NK-92 treated with Interleukin-12 subunit alpha and Interleukin-12 subunit beta, amount 100 ng/mL, for 24 hours (cell line): ENCODE data around the gene C2CD2L.
A peak's percentile ranks its signal among the peaks of the same experiment; 100 is the strongest.
"Not testable (repeated sequence)": the region's sequence is repeated elsewhere in the genome, so short reads cannot be mapped to it uniquely, and the experiment has no call there.

Source experiments
- DNase-seq: peaks from one replicate; lab custom pipeline; 2025; lab: John Stamatoyannopoulos, UW

The C2CD2L gene

DNA sequence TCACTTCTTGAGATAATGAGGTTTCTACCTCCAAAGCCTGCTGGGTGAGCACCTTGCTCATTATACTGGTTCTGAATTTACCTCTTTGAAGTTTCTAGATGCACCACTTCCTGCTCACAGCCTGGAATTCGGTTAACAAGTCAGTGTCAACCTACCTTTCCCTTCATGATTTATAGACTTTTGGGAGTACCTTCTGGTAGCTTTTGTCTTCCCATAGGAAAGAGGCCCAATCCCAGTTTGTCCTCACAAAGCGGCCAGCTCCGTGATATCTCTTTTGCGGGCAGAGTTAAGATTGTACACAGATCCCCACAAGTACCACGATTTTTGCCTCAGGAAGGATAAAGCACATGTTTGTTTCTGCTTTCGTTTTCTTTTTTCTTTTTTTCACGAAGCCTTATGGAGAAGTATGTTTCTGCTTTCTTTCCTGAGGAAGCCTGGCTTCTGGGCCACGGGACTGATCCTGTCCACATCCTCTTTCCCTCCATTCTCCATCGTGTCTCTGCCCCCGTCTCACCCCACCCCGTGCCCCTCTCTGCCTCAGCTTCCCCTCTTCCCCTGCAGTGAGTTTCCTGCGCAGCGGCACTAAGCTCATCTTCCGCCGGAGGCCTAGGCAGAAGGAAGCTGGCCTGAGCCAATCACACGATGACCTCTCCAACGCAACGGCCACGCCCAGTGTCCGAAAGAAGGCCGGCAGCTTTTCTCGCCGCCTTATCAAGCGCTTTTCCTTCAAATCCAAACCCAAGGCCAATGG is 8.5 kb downstream of the C2CD2L start:
- DNase-seq, result no peak

- no peak for DNase-seq
Measured at GRCh38 chr11:119116235-119116594, 9.1 kb downstream of the C2CD2L start.

DNA sequence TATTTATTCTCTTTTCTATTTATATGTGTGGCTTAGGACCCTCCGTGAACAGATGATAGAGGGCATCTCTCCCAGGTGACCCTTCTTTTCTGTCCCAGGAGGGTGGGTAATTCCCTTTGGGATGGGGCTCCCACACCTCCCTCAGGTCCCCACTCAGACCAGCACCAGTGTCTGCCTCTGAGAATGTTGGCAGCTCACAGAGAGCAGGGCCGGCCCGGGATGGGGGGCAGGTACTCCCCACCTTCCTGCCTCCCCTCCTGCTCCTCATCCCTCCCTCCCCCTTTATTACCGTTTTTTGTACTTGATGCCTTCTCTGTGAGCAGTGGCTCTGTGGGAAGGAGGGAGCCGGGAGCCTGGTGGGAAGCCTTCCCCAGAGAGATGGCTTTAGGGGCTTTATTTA is 9.5 kb downstream of the C2CD2L start:
- no peak for DNase-seq

DNA sequence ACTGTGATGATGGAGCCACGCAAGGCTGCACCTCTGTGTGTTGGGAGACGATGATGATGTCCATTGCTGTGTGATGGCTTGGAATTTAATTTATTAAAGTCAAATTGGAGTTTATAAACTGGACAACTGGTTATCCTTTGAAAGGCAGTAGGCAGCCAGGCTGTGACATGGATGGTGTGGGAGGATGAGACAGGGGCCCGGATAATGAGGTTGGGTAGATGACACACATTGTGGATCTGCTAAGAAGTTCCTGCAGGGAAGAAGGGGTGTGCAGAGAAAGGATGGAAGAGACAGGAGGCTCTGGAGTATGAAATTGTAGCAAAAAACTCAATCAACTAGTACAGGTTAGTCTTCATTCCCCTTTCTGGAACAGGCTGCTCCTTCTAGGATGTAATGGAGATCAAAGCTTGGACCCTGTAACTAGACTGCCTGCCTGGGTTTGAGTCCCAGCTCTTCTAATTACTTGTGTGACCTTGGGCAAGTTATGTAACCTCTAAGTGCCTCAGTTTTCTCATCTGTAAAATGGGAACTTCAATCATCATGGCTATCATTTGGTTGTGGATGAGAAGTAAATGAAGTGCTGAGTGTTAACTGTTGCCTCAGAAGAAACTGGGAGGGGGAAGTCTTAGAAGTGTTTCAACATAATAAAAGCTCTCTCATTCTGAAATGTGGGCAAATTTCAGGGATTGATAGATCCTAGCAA is 10.0 kb downstream of the C2CD2L start:
- no peak for DNase-seq

- DNase-seq, result no peak
Measured at GRCh38 chr11:119118227-119118626, 11.1 kb downstream of the C2CD2L start.

DNA sequence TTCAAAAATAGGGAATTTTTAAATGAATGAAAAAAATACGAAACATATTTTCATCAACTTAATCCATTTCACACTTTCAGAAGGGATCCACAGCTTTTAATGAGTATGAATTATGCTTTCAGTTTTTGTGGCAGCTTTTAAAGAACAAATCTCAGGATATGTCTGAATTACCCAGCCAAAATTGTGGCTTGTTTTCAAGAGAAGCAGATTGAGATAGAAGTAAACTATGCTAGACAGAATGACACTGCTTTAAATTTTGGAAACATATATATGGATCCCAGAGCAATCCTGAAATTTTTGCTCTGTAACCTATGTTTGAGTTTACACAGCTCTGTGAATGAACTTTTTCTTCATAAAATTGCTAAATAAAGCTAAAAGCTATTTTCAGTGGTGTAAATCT is 11.8 kb downstream of the C2CD2L start:
- DNase-seq, result no peak

GRCh38 chr11:119120639-119121007 is 13.5 kb downstream of the C2CD2L start:
- no peak for DNase-seq

- DNase-seq, result peak; percentile 100
Measured at GRCh38 chr11:119121008-119121810, 14.1 kb downstream of the C2CD2L start, which contains the start of gene HINFP. TSS of gene HINFP (plus strand) at chr11:119121580. CDS start at chr11:119126945, 5,365 bp downstream.

DNA sequence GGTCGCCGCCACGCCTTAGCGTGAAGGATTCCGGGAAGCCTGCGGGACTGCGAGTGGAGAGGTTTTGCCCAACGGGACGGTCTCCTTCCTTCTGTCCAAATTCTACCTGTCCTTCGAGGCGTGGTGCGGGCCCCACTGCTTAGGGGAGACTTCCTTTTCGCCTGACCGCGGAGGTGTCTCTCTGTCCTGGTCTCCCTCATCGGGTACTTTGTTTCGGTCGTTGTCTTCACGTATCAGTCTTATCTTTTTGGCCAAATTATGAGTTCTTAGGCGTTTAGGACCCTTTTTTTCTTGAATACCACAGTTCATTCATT is 14.6 kb downstream of the C2CD2L start:
- no peak for DNase-seq

GRCh38 chr11:119125821-119126220 is 18.7 kb downstream of the C2CD2L start:
- DNase-seq, result no peak

- DNase-seq, result no peak
Measured at GRCh38 chr11:119126675-119127268, 19.6 kb downstream of the C2CD2L start.

- DNase-seq, result no peak
Measured at GRCh38 chr11:119130662-119131061, 23.5 kb downstream of the C2CD2L start.

DNA sequence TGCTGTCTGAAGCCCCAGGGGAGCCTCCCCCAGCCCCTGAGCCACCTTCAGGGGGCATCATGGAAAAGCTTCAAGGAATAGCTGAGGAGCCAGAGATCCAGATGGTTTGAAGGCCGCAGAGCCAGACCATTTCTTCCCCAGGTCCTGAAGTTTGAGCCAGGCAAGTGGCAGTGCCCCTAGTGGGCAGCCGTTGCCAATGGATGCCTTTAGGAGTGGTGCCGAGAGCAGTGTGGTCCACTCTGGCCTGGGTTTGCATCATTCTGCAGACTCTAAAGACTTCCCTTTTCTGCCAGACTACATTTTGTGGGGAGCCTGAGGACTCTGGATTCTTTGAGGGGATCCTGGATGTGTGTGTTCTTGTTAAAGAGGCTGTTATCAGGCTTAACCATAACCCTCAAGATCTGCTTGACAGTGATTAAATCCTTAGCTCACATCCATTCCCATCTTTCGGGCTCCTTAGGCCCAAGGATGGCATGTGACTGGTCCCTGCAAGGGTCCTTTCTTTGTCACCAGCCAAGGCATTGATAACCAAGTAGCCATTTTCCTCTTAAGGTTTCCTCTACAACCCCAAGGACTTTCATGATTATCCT is 27.3 kb downstream of the C2CD2L start:
- no peak for DNase-seq

DNA sequence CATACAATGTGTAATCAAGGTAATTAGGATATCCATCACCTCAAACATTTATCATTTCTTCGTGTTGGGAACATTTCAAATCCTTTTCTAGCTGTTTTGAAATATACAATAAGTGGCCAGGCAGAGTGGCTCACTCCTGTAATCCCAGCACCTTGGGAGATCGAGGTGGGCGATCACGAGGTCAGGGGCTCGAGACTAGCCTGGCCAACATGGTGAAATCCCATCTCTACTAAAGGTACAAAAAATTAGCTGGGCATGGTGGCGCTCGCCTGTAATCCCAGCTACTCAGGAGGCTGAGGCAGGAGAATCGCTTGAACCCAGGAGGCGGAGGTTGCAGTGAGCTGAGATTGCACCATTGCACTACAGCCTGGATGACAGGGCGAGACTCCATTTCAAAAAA is 32.1 kb downstream of the C2CD2L start:
- not testable (repeated sequence) for DNase-seq

DNA sequence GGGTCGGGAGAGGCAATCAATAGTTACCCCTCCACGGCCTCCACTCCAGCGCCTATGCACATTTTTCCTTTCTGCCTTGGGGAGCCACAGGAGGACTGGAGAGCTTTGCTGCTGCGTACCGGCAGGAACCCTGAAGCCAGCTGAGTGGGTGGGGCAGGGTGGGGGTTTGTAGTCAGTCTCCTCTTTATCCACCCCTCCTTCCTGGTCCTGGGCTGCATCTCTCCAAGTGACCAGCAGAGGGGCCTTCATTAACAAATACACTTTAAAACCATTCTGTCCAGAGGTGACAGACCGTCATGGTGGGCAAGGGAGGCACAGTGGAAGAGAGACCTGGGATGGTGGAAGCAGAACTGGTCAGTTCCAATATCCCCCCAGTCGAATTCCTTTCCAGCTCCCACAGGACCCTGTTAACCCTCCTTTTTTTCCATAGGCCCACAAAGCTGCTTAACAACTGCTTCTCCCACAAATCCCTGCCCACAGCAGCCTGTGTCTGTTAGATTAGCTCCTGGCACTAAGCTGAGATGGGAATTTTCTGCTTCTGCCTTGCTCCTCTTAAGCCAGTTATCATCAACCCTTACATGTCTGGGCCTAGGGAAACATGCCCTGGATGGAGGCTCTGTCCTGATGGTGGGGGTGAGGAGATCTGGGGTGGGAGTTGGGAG is 37.8 kb downstream of the C2CD2L start:
- DNase-seq, result peak; percentile 20

GRCh38 chr11:119145551-119145950 is 38.4 kb downstream of the C2CD2L start:
- DNase-seq, result no peak

DNA sequence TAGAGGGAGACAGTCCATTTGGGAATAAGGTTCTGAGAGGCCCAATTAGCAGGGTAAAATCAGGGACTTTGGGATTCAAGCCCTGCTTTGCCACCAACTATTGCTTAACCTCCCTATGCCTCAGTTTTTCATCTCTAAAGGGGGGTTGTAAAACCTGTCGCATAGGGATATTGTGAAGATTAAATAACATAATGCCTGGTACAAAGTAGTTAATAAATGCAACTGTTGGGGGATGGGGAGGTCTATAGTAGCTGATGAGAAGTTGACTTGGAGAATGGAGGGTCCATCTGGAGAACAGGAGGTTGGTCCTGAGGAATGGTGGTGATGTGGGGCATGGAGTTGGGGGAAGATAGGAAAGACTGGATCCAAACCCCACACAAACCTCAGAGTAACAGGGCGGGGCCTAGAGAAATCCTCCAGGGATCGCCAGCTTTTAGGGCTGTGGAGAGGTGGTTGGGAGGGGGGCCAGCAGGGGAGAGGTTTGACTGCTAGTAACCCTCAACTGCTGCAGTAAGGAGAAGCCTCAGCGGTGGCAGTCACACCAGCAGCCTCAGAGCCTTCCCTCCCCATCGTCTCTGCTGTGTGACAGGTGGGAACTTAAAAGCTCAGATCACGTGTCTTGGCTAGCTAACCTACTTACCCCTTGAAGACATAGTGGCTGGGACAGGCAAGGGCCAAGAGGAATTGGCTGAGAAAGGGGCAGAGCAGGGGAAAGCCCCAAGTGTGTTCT is 40.6 kb downstream of the C2CD2L start:
- DNase-seq, result no peak

DNA sequence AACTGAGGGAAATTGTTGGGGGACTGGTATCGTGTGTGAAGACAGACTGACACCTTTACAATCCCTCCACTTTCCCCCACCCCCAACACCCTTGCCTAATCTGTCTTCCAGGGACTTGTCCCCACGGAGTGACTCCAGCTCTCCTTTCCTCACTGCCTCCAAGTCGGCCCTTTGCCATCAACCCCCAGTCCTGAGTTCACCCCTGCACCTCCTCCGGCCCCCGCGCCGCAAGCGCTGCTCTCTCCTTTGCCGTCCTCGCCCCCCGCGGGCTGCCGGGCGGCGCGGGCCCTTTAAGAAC is 41.5 kb downstream of the C2CD2L start:
- no peak for DNase-seq

DNA sequence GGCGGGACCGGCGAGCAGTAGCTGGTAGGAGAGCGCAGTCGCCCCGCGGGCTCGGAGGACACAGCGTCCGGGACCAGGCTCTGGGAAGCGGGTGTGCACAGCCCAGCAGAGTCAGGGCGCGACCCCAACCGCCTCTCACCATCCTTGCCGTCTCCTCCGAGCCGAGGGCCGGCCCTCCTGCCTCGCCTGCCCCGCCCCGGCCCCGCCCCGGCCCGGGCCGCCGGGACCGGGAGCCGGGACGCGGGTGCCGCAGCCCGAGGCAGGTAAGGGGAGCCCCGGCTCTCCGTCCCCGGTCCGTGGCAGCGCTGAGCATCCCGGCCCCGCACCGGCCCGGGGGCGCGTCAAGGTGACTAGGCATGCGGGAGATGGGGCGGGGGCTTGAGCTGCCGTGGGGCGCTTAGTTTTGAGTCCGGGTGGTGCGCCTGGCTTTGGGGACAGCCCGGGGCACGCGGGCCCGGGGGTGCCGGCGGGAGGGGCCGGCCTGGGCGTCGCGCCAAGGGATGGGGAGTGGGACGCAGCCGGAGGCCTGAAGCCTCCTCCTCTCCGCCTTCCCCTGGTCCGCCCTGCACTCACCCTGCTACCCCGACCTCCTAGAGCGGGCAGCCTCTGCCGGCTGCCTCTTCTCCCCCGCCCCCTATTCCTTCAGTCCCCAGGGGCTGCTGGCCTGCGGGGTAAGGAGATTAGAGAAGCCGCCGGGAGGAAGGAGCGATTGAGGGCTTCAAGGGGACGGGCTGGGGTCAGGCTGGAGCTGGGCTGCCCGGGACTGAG is 42.1 kb downstream of the C2CD2L start, which contains the start of gene ABCG4:
Gene ABCG4 (plus strand): TSS at position 35 of the 768 bp plus-strand sequence. CDS start 914 bp downstream, outside the sequence.
- DNase-seq, result no peak

DNA sequence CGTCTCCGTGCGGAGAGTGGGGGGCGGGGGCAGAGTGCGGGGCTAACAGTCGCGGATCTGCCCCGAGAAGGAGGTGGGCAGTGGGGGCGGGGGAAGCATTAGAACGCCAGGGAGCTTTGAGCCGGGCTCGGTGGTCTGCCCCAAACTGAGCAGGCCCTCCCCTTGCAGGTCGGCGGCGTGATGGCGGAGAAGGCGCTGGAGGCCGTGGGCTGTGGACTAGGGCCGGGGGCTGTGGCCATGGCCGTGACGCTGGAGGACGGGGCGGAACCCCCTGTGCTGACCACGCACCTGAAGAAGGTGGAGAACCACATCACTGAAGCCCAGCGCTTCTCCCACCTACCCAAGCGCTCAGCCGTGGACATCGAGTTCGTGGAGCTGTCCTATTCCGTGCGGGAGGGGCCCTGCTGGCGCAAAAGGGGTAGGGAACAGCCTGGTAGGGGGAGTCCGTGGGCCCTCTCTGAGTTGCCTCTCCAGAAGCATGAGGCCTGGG is 42.7 kb downstream of the C2CD2L start:
- DNase-seq, result no peak
